H1 (cell line): ENCODE results near the gene TCEA2. TPM values are rescaled to one million over a fixed set of nuclear protein-coding genes. Genes with fewer than 3 reads are reported as not detected.

Experiments
- HDAC6 ChIP-seq: IDR thresholded peaks from one replicate; pipeline ENCODE4 v1.7.1; 2012; ENCODE audit warnings: low read depth, mild to moderate bottlenecking, inconsistent platforms, low read length, moderate library complexity
- RXRA ChIP-seq: IDR thresholded peaks from 2 replicates; pipeline ENCODE4 v1.6.1; 2011; ENCODE audit warnings: low read depth, mild to moderate bottlenecking, low read length, moderate library complexity; ENCODE audit not compliant: insufficient read depth
- SIN3A ChIP-seq, 2 experiments: IDR thresholded peaks in 1 of 2; conservative IDR thresholded peaks in 1 of 2; 2 replicates each; pipeline ENCODE4 v1.6.1; 2011 to 2012; ENCODE audit warnings: low read length in 2 of 2, improper control_type of control experiment in 1 of 2, low read depth in 1 of 2, mild to moderate bottlenecking in 1 of 2
- TBP ChIP-seq: IDR thresholded peaks from 2 replicates; pipeline ENCODE4 v1.6.1; 2011; ENCODE audit warnings: low read depth, low read length, improper control_type of control experiment
- TCF12 ChIP-seq: IDR thresholded peaks from 2 replicates; pipeline ENCODE4 v1.6.1; 2011; ENCODE audit warnings: low read depth, mild to moderate bottlenecking, low read length
- polyA plus RNA-seq, 7 experiments: library from polyadenylated mRNA; depleted of rRNA in 3 of 7; stranded (reverse) in 5 of 7; unstranded in 2 of 7; fragments of >200 nt in 5 of 7; fragments of 200-250 nt in 2 of 7; gene quantifications; 1 replicate in 5 of 7; 2 replicates in 1 of 7; 4 replicates in 1 of 7; pipeline versions ENCODE4 v1.2.1 to v1.2.3, GENCODE V29; 2011 to 2013; ENCODE audit warnings: missing spikeins in 2 of 7, mixed read lengths in 2 of 7
- total RNA-seq: library from RNA; stranded (reverse); fragmentation: NEBNext Ultra II Directional; extraction: Animal tissue kit (Norgen Biotek cat#: 25700); gene quantifications from 2 replicates; pipeline ENCODE4 v1.2.1, GENCODE V29; 2021

Gene TCEA2
- total and polyA plus RNA-seq, 2 of the 8 experiments (the other 6 are each of a cell fraction or from before 2014, with no cell fraction given), result 41.4 to 42.3 TPM

- TF ChIP-seq RXRA (no peak), TCF12 (no peak), TBP (no peak), HDAC6 (no peak), SIN3A (conservative IDR thresholded peaks at IDR 0.05 in 1 of 2, IDR thresholded peaks at IDR 0.05 in 1 of 2; ENCODE audit: low read depth in 1 of 2, low read length in 2 of 2) (no peak)
These were observed 6.9 kb upstream of the TCEA2 start (continued) for GRCh38 chr20:64055893-64056638.
